ENCODE measurements around the gene CALB2. TPM values are rescaled to one million over a fixed set of nuclear protein-coding genes. Genes with fewer than 3 reads are reported as not detected.

Gene CALB2
- total RNA-seq, 2 experiments from 2014 or later: not detected

- BruUV-seq (replicated peaks): no TSS peak
- CTCF ChIA-PET (ENCODE audit: unreplicated experiment): no interaction called here
- H3K36me3 ChIP-seq (ENCODE audit: insufficient read depth, low read length): no peaks in the 10 kb centered on the region
Observed at GRCh38 chr16:71399801-71400563, 41.5 kb downstream of the CALB2 start.

GRCh38 chr16:71402007-71402406 lies 43.5 kb downstream of the CALB2 start:
- H3K9me2 ChIP-seq (ENCODE audit: insufficient read depth, low read length): no peaks in the 10 kb centered on the region
- no peak for DNase-seq (ENCODE audit: low spot score)
- no peaks in the 10 kb centered on the region for H4K20me1 ChIP-seq (ENCODE audit: insufficient read depth, low read length)
- intact Hi-C loops (cut with micrococcal nuclease; ENCODE audit: unreplicated experiment): no loop called here
- H3K36me3 ChIP-seq (ENCODE audit: insufficient read depth, low read length): no peaks in the 10 kb centered on the region
- no peak overlapping the region for H3K4me2 ChIP-seq (ENCODE audit: low read length)
- H3K4me3 ChIP-seq (ENCODE audit: low read depth, low read length, poor library complexity, severe bottlenecking): no peak overlapping the region
- no peak for TF ChIP-seq EZH2phosphoT487 (IDR thresholded peaks at IDR 0.05; ENCODE audit: borderline replicate concordance, low read depth, low read length)
- TF ChIP-seq, protein P1, sequence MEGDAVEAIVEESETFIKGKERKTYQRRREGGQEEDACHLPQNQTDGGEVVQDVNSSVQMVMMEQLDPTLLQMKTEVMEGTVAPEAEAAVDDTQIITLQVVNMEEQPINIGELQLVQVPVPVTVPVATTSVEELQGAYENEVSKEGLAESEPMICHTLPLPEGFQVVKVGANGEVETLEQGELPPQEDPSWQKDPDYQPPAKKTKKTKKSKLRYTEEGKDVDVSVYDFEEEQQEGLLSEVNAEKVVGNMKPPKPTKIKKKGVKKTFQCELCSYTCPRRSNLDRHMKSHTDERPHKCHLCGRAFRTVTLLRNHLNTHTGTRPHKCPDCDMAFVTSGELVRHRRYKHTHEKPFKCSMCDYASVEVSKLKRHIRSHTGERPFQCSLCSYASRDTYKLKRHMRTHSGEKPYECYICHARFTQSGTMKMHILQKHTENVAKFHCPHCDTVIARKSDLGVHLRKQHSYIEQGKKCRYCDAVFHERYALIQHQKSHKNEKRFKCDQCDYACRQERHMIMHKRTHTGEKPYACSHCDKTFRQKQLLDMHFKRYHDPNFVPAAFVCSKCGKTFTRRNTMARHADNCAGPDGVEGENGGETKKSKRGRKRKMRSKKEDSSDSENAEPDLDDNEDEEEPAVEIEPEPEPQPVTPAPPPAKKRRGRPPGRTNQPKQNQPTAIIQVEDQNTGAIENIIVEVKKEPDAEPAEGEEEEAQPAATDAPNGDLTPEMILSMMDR (conservative IDR thresholded peaks at IDR 0.05; ENCODE audit: low read length): no peak
- no peaks in the 10 kb centered on the region for H3K9me3 ChIP-seq (ENCODE audit: low read length)
- POLR2A ChIA-PET: no interaction called here
- no TSS peak for BruUV-seq (replicated peaks)
- CTCF ChIA-PET (ENCODE audit: unreplicated experiment): no interaction called here
- H2AFZ ChIP-seq (ENCODE audit: low read length): no peak overlapping the region
- H3K4me1 ChIP-seq (ENCODE audit: insufficient read depth, low read length, poor library complexity, severe bottlenecking): no peaks in the 10 kb centered on the region
- H3K27ac ChIP-seq (ENCODE audit: low read depth, low read length, poor library complexity, severe bottlenecking): no peak overlapping the region
- H3K79me2 ChIP-seq (ENCODE audit: insufficient read depth, low read depth, low read length): no peaks in the 10 kb centered on the region

More at GRCh38 chr16:71399801-71400563, 41.5 kb downstream of the CALB2 start:
- no peak for TF ChIP-seq EZH2phosphoT487 (IDR thresholded peaks at IDR 0.05; ENCODE audit: borderline replicate concordance, low read depth, low read length)
- TF ChIP-seq, protein P1 (conservative IDR thresholded peaks at IDR 0.05; ENCODE audit: low read length): no peak
- H3K79me2 ChIP-seq (ENCODE audit: insufficient read depth, low read depth, low read length): no peaks in the 10 kb centered on the region
- H3K9me2 ChIP-seq (ENCODE audit: insufficient read depth, low read length): no peaks in the 10 kb centered on the region
- H3K4me1 ChIP-seq (ENCODE audit: insufficient read depth, low read length, poor library complexity, severe bottlenecking): no peaks in the 10 kb centered on the region
- H2AFZ ChIP-seq (ENCODE audit: low read length): no peak overlapping the region
- no peak overlapping the region for H3K4me2 ChIP-seq (ENCODE audit: low read length)
- DNase-seq (ENCODE audit: low spot score): no peak
- no peaks in the 10 kb centered on the region for H3K9me3 ChIP-seq (ENCODE audit: low read length)
- POLR2A ChIA-PET: no interaction called here
- intact Hi-C loops (cut with micrococcal nuclease; ENCODE audit: unreplicated experiment): no loop called here
- H3K27ac ChIP-seq (ENCODE audit: low read depth, low read length, poor library complexity, severe bottlenecking): no peak overlapping the region
- no peaks in the 10 kb centered on the region for H4K20me1 ChIP-seq (ENCODE audit: insufficient read depth, low read length)
- no peak overlapping the region for H3K4me3 ChIP-seq (ENCODE audit: low read depth, low read length, poor library complexity, severe bottlenecking)

- Histone ChIP-seq H3K9me3 (ENCODE audit: low read length) (no peaks in the 10 kb centered on the region), H3K36me3 (ENCODE audit: insufficient read depth, low read length) (no peaks in the 10 kb centered on the region), H3K4me2 (ENCODE audit: low read length) (no peak overlapping the region), H3K9me2 (ENCODE audit: insufficient read depth, low read length) (no peaks in the 10 kb centered on the region), H3K4me1 (ENCODE audit: insufficient read depth, low read length, poor library complexity, severe bottlenecking) (no peaks in the 10 kb centered on the region), H3K4me3 (ENCODE audit: low read depth, low read length, poor library complexity, severe bottlenecking) (no peak overlapping the region), H3K27ac (ENCODE audit: low read depth, low read length, poor library complexity, severe bottlenecking) (no peak overlapping the region), H3K79me2 (ENCODE audit: insufficient read depth, low read depth, low read length) (no peaks in the 10 kb centered on the region), H2AFZ (ENCODE audit: low read length) (no peak overlapping the region), H4K20me1 (ENCODE audit: insufficient read depth, low read length) (no peaks in the 10 kb centered on the region)
- ChIA-PET CTCF (ENCODE audit: unreplicated experiment) (no interaction called here), POLR2A (interaction anchor here (0.8 kb wide), 1 partner anchor 97 kb away, joined by 4 read pairs; no protein-coding TSS in a partner anchor)
- TF ChIP-seq, protein P1 (conservative IDR thresholded peaks at IDR 0.05; ENCODE audit: low read length): no peak
- TF ChIP-seq EZH2phosphoT487 (IDR thresholded peaks at IDR 0.05; ENCODE audit: borderline replicate concordance, low read depth, low read length): no peak
- no TSS peak for BruUV-seq (replicated peaks)
- no peak for DNase-seq (ENCODE audit: low spot score)
- intact Hi-C loops (cut with micrococcal nuclease; ENCODE audit: unreplicated experiment): no loop called here
Observed at GRCh38 chr16:71402674-71403073, 44.2 kb downstream of the CALB2 start.
